HG02943 (cell line): ENCODE results near the gene SSB.
"Not testable (repeated sequence)": the region's sequence is repeated elsewhere in the genome, so short reads cannot be mapped to it uniquely, and the experiment has no call there.

Source experiments
- ATAC-seq: cut with Tn5 transposase; IDR thresholded peaks from one replicate; pipeline ENCODE4 v1.9.1; 2021; ENCODE audit warnings: mild to moderate bottlenecking, low read depth, moderate library complexity; ENCODE audit not compliant: unreplicated experiment

Gene SSB

DNA sequence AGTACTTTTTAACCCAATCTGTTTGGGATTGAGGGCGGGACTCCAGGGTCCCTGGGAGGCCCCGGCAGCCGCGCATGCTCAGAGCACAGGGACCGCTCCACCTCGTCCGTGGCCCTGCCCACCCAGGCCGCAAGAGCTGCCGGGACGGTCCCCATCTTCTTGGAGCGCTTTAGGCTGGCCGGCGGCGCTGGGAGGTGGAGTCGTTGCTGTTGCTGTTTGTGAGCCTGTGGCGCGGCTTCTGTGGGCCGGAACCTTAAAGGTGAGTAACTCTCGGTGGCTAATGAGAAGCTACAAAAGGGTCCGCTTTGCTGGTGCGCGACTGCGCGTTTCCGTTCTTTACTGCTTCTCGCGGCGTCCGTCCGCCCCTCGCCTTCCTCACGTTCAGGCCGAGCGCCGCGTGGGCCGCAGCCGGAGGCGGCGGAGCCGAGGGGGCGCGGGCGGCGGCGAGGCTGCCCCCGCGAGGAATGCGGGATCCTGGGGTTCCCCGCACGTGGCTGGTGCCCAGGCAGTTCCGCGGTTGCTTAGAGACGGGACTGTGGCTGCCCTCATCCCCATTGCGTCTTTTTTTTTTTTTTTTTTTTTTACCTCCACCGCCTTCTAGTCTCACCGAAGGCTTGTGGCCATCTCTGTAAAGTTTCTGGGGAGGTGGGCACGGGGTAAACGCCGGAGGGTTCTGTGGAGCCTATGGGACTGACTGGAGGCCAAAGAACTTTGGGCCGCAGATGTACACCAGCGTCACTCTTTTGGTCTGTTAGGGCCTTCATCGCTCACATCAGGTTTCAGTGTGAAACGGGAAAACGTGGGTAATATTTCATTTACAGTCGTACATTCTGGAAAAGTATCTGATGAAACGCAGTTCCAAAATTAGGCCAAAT, at the start of gene SSB:
SSB (plus strand) TSS at position 154 of the 875 bp plus-strand sequence. CDS start 2,090 bp downstream, outside the sequence.
- peak; percentile 96 for ATAC-seq

GRCh38 chr2:169752752-169753151, 45.9 kb upstream of the SSB start:
- no peak for ATAC-seq

- no peak for ATAC-seq
These were observed 43.4 kb upstream of the SSB start for GRCh38 chr2:169755083-169755870.

GRCh38 chr2:169756342-169756741, 42.3 kb upstream of the SSB start:
- no peak for ATAC-seq

- no peak for ATAC-seq
These were observed 41.3 kb upstream of the SSB start for GRCh38 chr2:169757356-169757755.

DNA sequence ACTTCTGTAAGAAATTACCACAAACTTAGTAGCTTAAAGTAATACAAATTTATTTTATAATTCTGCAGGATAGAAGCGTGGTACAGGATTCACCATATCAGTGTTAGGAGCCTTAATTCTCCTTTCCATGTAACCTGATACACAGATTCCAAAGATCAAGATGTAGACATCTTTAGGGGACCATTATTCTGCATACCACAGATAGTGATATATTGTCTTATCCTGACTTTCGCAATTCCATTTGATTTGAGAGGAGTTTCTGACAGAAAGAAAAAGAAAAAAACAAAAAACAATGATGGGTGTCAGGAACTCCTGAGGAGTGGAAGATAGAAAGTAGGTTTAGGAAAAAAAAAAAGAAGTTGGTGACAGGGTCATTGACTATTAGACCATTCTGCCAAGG, 40.9 kb upstream of the SSB start:
- ATAC-seq: no peak

DNA sequence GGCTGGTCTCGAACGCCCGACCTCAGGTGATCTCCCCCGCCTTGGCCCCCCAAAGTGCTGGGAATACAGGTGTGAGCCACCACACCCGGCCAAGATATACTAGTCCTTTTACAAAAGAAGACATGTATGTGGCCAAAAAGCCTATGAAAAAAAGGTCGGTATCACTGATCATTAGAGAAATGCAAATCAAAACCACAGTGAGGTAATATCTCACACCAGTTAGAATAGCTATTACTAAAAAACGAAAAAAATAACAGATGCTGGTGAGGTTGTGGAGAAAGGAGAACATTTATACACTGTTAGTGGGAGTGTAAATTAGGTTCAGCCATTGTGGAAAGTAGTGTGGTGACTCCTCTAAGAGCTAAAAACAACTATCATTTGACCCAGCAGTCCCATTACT, 38.7 kb upstream of the SSB start:
- ATAC-seq: no peak

GRCh38 chr2:169760798-169761197, 37.9 kb upstream of the SSB start:
- not testable (repeated sequence) for ATAC-seq

DNA sequence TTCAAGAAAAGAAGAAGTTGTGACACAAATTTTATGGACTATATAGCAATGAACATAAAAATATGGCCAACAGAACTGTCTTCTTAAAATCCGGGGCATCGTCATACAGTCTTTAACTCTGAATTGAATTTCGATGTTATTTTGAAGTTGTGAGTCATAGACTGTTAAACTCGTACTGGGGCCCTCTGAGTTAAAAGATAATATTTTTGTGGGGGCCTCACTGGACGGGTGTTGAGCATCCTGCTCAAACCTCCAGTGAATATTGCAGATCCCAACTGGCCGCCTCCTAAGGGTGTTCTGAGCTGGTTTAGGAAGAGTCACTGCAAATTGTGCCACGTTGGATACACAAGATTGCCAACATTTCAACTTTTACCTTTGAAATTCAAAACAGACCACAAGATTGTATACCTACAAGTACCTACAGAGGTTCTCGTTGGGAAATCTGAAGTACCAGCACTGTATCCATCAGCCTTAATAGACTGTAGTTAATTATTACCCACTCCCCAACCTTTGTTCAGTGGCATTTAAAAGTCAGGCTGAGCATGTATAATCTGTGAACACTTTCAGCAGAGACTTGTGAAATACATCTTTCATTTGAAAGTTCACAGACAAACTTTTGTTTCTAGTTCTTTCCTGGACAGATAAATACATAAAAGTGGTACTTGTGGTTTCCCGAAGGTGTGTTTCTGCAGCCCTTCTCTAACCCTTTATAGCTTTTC, 37.3 kb upstream of the SSB start:
- no peak for ATAC-seq

DNA sequence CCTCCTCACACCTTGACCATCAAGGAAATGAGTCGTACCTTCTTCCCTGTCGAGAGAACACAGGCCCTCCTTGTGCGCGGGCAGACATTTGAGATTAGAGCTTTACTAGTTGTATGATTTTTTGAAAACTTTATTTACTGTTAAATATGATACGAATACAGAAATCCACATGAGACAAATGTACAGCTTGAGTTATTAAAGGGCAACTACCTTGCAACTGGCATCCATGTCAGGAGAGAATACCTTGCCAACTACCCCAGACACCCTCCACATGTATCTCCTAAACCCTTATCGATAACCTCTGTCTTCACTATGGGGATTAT, 36.7 kb upstream of the SSB start:
- ATAC-seq: no peak

DNA sequence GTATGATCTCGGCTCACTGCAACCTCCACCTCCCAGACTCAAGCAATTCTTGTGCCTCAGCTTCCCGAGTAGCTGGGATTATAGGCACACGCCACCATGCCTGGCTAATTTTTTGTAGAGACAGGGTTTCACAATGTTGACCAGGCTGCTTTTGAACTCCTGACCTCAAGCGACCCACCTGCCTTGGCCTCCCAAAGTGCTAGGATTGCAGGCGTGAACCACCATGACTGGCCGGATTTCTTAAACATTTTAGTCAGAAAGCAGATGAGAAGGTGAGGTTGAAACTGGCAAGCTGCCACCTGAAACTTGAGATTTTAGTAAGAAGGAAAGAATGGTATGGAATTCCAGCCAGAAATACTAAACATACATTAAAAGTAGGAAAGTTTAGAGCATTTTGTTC, 33.1 kb upstream of the SSB start:
- no peak for ATAC-seq

DNA sequence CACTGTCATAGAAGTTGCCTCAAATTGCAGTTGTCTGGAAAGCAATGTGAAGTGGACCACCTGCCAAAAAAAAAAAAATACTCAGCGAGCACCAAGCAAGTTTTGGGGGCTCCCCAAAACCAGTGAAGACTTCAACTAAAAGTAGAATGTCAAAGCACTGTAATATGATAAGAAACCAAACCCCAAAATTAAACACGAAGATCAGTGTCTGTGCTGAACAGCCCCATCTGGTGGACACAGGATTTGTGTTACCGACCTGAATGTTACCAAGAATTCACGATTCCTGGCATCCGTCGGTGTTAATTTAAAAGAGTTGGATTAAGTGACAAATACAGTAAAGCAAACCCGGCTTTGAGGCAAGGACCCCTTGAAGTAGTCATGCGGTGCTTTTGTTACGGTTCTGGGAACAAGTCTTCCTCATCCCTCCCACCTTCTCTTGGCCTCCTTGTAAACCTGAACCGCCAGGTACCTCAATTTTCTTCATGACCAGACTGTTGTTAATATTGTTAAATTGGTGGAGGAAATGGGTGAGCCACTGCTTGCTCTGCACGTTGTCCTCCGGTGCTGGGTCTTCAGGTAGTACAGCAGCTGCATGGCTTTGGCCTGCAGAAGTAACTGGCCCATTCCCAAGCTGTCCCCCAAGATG, 31.3 kb upstream of the SSB start:
- no peak for ATAC-seq

GRCh38 chr2:169768262-169768995, 30.2 kb upstream of the SSB start:
- no peak for ATAC-seq

- no peak for ATAC-seq
These were observed 27.6 kb upstream of the SSB start for GRCh38 chr2:169771021-169771420.

DNA sequence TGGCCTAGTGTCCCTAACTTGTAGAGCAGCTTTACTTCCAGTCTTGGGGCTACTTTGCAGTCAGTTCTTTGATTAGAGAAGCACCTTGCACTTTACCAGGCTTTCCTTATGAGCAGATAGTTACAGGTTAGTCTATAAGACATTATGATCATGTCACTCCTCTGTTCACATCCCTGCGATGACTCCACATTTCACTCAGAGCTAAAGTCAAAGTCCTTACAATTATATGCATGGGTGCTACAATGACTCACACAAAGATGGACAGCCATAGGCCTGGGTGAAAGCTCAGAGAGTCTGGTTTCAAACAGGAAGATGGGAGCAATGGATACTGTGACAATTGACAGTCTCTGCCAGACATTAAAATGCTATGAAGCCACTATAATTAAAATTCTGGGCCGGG, 27.1 kb upstream of the SSB start:
- ATAC-seq: no peak

- ATAC-seq: no peak
These were observed 26.0 kb upstream of the SSB start for GRCh38 chr2:169772651-169773050.

DNA sequence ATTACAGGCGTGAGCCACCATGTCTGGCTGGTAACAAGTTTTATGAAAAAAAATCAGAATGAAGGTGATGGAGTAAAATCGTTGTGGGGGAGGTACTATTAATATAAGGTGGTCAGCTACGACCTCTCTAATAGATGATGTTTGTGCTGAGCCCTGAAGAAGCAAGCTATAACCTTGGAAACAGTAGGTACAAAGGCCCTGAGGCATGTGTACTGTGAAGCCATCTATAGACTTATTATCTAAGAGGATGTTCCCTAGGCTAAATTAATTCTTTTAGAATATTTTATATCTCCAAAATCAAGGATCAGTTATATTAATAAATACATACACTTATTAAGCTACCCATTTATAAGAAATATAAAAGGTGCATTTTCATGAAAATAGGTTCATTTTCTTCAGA, 23.3 kb upstream of the SSB start:
- no peak for ATAC-seq

DNA sequence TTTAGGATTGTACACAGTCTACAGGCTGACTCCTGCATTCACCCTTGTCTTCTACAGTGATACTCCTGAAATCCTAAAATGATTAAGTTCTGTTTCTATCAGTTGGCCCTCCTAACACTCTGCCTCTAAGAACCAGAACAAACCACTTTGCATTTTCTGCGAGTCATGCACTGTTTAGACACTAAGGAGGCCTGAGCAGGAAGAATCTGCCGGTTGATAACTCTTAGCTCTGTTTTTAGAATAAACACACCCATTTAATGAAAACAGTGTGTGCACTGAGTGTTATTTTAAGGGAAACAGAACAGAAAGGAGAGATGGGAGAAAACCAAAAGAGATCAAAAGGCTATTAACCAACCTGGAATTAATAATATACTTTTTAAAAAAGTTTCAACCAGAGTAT, 22.9 kb upstream of the SSB start:
- no peak for ATAC-seq

DNA sequence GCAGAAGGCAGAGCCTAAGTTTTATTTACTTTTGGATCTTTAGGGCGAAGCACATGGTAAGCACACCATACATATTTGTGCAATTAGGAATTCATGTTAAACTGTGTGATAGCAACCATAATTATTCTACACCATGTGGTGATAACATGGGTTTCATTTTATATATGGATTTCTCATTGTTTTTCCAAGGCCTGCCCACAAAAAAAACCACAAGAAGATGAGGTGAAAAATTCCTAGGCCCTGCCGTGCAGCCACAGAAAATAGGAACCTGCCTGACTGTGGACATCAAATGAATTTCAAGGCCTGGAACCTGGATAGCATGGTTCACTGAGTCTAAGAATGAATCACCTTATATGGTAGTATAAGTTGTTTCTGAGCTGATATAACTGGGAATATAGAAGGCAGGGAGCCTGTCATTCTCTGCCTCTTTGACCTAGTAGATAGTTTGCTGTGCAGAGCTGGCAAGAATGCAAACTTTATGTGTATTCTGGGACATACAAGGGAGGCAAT, 22.4 kb upstream of the SSB start:
- no peak for ATAC-seq

DNA sequence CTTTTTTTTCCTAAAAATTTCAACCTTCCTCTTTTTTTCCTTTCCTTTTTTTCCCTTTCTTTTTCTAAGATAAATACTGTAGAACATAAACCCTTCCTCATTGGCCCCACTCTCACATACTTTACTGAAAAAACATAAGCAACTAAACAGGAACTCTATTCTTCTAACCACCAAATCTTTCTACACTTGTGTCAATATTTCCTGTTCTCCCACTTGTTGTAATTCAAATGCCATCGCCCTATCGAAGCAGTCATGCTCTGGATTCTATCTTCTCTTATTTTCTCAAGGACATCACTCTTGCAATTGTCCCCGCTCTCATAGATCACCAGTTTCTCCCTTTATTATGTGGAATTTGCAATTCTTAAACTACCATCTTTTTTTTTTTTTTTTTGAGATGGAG, 20.2 kb upstream of the SSB start:
- no peak for ATAC-seq
